Kidney (tissue), 14 donors: ENCODE data around the gene STK38L. TPM values are rescaled to one million over a fixed set of nuclear protein-coding genes. Genes with fewer than 3 reads are reported as not detected.
A peak's percentile ranks its signal among the peaks of the same experiment; 100 is the strongest.

Experiments used
- DNase-seq, 5 donors: peaks; one replicate each; pipeline ENCODE4 v3.0.0-alpha.2; 2013 to 2020
- FAIRE-seq: peaks from 2 replicates; lab custom pipeline; 2012; peaks lifted over from hg19 to GRCh38; lab: Jason Lieb, UNC
- H3K27ac ChIP-seq, 2 donors: one replicate each; pipeline ENCODE4 v1.7.0; 2013; ENCODE audit warnings: low read depth in 2 of 2, low read length in 2 of 2, inconsistent platforms in 1 of 2
- H3K27me3 ChIP-seq: one replicate; pipeline ENCODE4 v1.7.1; 2013; ENCODE audit warnings: low read length, inconsistent platforms; ENCODE audit not compliant: control insufficient read depth, insufficient read depth
- H3K36me3 ChIP-seq, 3 donors: one replicate each; pipeline versions ENCODE4 v1.7.0 to v1.7.1; 2013; ENCODE audit warnings: low read length in 3 of 3, control low read depth in 1 of 3, inconsistent platforms in 1 of 3; ENCODE audit not compliant: insufficient read depth in 3 of 3, control insufficient read depth in 2 of 3
- H3K4me1 ChIP-seq, 3 donors: one replicate each; pipeline versions ENCODE4 v1.7.0 to v1.7.1; 2013; ENCODE audit warnings: low read length in 3 of 3, inconsistent platforms in 1 of 3, low read depth in 1 of 3; ENCODE audit not compliant: control insufficient read depth in 2 of 3, insufficient read depth in 2 of 3
- H3K4me3 ChIP-seq, 3 donors: one replicate each; pipeline versions ENCODE4 v1.7.0 to v1.8.1; 2013; ENCODE audit warnings: low read length in 3 of 3, control low read depth in 1 of 3, inconsistent platforms in 1 of 3
- H3K9ac ChIP-seq, 3 donors: one replicate each; pipeline versions ENCODE4 v1.7.0 to v1.7.1; 2013; ENCODE audit warnings: low read length in 3 of 3, control low read depth in 1 of 3, inconsistent platforms in 1 of 3
- H3K9me3 ChIP-seq, 3 donors: one replicate each; pipeline versions ENCODE4 v1.7.0 to v1.7.1; 2013; ENCODE audit warnings: low read length in 3 of 3, control low read depth in 1 of 3, inconsistent platforms in 1 of 3; ENCODE audit not compliant: control insufficient read depth in 2 of 3, insufficient read depth in 1 of 3
- intact Hi-C: fragments of 100-400 bp; cut with DNase I; formaldehyde crosslinking; loops from one replicate; pipeline ENCODE4 v1.11.1; 2022
- polyA plus RNA-seq: library from polyadenylated mRNA; stranded (reverse); fragments of 350-450 nt; fragmentation: Illumina TruSeq; extraction: RNeasy Lipid Tissue Mini Kit (QIAGEN cat#74804); gene quantifications from one replicate; pipeline ENCODE4 v1.2.3, GENCODE V29; 2014; ENCODE audit warnings: low read depth, low replicate concordance; ENCODE audit not compliant: insufficient read depth
- total RNA-seq: library from RNA; stranded (reverse); fragmentation: NEBNext Ultra II Directional; extraction: Animal tissue kit (Norgen Biotek cat#: 25700); gene quantifications from one replicate; pipeline ENCODE4 v1.2.1, GENCODE V29; 2021
- TF ChIP-seq, protein P1 (sequence below): IDR thresholded peaks from 3 replicates; pipeline ENCODE4 v1.5.1; 2012; ENCODE audit warnings: mild to moderate bottlenecking, moderate library complexity, borderline replicate concordance; ENCODE audit not compliant: insufficient read depth; ENCODE audit errors: extremely low read depth
- donor health status: control.
- donor health status: control.
- donor health status: control.
- donor health status: control.
- donor health status: control.
- donor health status: DM: yes; HTN: yes; CAD: no.
- donor health status: Normal renal cell carcinoma (clear cell type).

The STK38L gene
- total and polyA plus RNA-seq, 2 donors from 2014 or later = 5.2 to 43.6 TPM

DNA sequence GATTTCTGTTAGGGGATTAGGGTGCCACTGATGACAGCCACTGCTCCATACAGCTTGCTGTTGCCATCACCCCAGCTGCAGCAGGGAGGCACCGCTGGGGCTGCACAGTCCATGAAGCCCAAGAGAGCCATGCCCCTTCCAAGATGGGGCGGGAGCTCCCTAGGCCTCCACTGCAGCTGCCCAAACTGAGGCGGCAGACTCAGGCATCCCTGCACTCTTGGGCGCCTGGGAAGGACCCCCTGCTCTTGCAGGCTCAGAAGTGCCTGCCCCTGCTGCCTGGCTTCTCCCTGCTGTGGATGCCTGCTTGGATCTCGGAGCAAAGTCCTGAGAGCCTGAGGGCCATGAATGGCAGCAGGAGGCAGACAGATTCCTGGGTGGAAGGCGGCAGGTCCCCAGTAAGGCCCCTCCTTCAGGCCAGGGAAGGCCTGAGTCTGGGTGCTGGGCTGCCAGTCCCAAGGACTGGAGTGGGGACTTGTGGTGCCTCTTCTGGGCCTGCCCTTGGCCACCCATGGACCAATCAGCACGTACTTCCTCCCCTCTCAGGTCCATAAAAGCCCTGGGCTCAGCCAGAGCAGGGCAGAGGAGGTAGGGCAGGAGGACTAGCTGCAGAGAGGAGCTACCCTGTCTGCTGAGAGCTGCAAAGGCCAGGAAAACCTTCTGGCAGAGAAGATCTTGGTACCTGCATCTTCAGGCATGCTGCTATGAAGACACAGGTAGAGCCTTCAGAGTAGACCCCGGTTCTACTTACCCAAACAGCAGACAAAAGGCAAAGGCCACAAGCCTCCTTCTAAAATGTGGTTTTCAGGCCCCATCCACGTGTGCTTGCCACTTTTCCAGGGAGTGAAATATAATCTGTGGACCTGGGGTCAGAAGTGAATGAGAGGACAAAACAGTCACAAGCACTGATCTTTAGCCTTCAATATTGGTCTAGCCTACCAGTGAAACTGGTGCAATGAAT, 30.0 kb upstream of the STK38L start:
- H3K36me3 ChIP-seq = no peaks in the 10 kb centered on the region
- FAIRE-seq = no peak
- TF ChIP-seq, protein P1, sequence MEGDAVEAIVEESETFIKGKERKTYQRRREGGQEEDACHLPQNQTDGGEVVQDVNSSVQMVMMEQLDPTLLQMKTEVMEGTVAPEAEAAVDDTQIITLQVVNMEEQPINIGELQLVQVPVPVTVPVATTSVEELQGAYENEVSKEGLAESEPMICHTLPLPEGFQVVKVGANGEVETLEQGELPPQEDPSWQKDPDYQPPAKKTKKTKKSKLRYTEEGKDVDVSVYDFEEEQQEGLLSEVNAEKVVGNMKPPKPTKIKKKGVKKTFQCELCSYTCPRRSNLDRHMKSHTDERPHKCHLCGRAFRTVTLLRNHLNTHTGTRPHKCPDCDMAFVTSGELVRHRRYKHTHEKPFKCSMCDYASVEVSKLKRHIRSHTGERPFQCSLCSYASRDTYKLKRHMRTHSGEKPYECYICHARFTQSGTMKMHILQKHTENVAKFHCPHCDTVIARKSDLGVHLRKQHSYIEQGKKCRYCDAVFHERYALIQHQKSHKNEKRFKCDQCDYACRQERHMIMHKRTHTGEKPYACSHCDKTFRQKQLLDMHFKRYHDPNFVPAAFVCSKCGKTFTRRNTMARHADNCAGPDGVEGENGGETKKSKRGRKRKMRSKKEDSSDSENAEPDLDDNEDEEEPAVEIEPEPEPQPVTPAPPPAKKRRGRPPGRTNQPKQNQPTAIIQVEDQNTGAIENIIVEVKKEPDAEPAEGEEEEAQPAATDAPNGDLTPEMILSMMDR = no peak
- H3K27ac ChIP-seq = no peak overlapping the region
- no peaks in the 10 kb centered on the region for H3K27me3 ChIP-seq
- H3K4me3 ChIP-seq = no peak overlapping the region
- peaks cover 0 to 9% (median 0%) of the 10 kb centered on the region in 3 donors for H3K9me3 ChIP-seq
- H3K4me1 ChIP-seq = no peaks in the 10 kb centered on the region
- no peak overlapping the region for H3K9ac ChIP-seq
- DNase-seq = no peak
- intact Hi-C loops = no loop called here

DNA sequence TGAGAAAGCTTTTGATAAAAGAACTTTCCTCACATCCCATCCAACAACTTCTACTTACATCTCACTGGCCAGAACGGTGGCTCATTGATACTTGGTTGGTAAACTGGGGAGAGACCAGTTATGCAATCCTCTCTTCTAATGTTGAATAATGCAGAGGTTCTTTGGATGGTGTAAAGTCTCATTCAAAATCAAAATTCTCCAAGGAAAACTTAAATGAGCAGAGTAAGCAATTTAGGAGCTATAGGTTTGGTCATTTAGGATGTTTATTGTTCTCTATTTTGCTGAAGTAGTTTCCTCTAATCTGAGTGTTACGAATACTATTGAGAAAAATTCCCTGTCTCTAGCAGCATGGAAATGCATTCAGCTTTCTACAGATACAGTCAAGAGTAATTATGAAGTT, 26.5 kb upstream of the STK38L start:
- no peaks in the 10 kb centered on the region for H3K4me1 ChIP-seq
- no peak overlapping the region for H3K9ac ChIP-seq
- H3K27ac ChIP-seq = no peak overlapping the region
- intact Hi-C loops = no loop called here
- no peak for DNase-seq
- no peaks in the 10 kb centered on the region for H3K27me3 ChIP-seq
- FAIRE-seq = no peak
- TF ChIP-seq, protein P1 = no peak
- no peak overlapping the region for H3K4me3 ChIP-seq
- no peaks in the 10 kb centered on the region for H3K36me3 ChIP-seq
- no peaks in the 10 kb centered on the region for H3K9me3 ChIP-seq

DNA sequence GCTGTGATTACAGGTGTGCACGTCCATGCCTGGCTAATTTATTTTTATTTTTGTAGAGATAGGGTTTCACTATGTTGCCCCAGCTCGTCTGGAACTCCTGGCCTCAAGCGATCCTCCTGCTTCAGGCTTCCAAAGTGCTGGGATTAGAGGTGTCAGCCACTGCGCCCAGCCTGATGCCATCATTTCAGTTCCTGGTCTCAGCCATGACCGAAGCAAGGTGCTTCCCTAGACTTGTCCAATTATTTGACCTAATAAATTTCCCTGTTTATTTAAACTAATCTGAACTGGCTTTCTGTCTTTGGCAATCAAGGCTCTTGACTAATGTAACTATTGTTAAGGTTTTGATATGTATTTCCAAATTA, 24.4 kb upstream of the STK38L start:
- TF ChIP-seq, protein P1 = no peak
- H3K27me3 ChIP-seq = no peaks in the 10 kb centered on the region
- H3K4me3 ChIP-seq = no peak overlapping the region
- no peaks in the 10 kb centered on the region for H3K36me3 ChIP-seq
- no peak overlapping the region for H3K9ac ChIP-seq
- FAIRE-seq = no peak
- intact Hi-C loops = no loop called here
- no peaks in the 10 kb centered on the region for H3K9me3 ChIP-seq
- peak in 1 of 5 donors; percentile 17 for DNase-seq
- no peaks in the 10 kb centered on the region for H3K4me1 ChIP-seq
- no peak overlapping the region for H3K27ac ChIP-seq
